Measurements from ENCODE around the gene CAAP1.

DNA sequence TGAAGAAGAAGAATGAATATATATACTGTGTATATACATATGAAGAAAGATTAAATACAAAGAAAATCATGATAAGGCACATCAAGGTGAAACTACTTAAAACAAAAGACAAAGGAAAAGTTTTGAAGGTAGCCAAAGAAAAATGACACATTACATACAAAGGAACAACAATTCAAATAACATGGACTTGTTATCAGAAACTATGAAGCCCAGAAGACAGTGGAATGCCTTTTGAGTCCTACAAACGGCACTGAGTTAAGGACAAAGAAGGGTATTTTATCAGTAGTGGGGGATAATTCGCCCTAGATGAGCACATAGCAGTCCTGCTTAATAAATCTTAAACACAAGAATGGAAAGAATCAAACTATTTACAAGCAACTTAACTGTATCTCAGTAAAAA lies 77.8 kb downstream of the CAAP1 start:
- TF ChIP-seq, protein P1, sequence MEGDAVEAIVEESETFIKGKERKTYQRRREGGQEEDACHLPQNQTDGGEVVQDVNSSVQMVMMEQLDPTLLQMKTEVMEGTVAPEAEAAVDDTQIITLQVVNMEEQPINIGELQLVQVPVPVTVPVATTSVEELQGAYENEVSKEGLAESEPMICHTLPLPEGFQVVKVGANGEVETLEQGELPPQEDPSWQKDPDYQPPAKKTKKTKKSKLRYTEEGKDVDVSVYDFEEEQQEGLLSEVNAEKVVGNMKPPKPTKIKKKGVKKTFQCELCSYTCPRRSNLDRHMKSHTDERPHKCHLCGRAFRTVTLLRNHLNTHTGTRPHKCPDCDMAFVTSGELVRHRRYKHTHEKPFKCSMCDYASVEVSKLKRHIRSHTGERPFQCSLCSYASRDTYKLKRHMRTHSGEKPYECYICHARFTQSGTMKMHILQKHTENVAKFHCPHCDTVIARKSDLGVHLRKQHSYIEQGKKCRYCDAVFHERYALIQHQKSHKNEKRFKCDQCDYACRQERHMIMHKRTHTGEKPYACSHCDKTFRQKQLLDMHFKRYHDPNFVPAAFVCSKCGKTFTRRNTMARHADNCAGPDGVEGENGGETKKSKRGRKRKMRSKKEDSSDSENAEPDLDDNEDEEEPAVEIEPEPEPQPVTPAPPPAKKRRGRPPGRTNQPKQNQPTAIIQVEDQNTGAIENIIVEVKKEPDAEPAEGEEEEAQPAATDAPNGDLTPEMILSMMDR (IDR thresholded peaks at IDR 0.05 in 4 of 5, conservative IDR thresholded peaks at IDR 0.05 in 1 of 5) = no peak
- no peak for TF ChIP-seq POLR2A (IDR thresholded peaks at IDR 0.05)

All from gastrocnemius medialis (tissue), 4 donors.